ENCODE measurements around the gene DYNC1H1. TPM values are rescaled to one million over a fixed set of nuclear protein-coding genes. Genes with fewer than 3 reads are reported as not detected.

DYNC1H1 gene
- total RNA-seq, 1 experiment from 2014 or later = 606 TPM

DNA sequence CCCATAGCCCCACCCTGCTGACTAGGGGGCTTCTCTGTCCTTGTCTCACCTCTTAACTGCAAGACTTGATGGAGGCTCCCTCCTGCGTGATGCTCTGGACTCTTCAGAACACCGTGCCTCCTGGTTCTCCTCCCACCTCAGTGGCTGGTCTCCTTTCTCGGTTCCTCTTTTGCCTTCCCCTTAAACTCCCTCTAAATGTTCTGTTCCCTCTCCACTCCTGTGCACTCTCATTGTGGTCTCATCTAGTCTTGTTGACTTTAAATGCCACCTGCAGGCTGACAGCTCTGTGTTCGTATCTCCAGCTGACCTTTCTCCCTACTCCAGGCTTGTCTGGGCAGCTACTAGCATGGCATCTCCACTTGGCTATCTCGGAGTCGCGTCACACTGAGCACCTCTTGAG is 28.3 kb downstream of the DYNC1H1 start:
- DNase-seq = no peak
- Histone ChIP-seq H3K9me2 (replicated peaks; ENCODE audit: low read length) (no peaks in the 10 kb centered on the region), H3K9ac (ENCODE audit: low read length) (no peak overlapping the region), H4K20me1 (ENCODE audit: low read length) (peaks cover 26% of the 10 kb centered on the region), H3F3A (ENCODE audit: low read length, unreplicated experiment) (no peaks in the 10 kb centered on the region), H3K27me3 (ENCODE audit: low read length) (no peaks in the 10 kb centered on the region), H2AFZ (ENCODE audit: low read length) (no peak overlapping the region), H3K4me1 (ENCODE audit: insufficient read depth, low read length) (no peaks in the 10 kb centered on the region), H3K4me3 (ENCODE audit: low read length) (no peak overlapping the region), H3K27ac (ENCODE audit: low read length) (no peak overlapping the region), H3K36me3 (ENCODE audit: low read depth, low read length) (peaks cover 83% of the 10 kb centered on the region), H3K79me2 (ENCODE audit: low read length) (peaks cover 37% of the 10 kb centered on the region), H3K9me3 (ENCODE audit: low read length) (no peaks in the 10 kb centered on the region), H3K4me2 (ENCODE audit: low read length) (no peak overlapping the region)
- TF ChIP-seq EZH2phosphoT487 (IDR thresholded peaks at IDR 0.05; ENCODE audit: borderline replicate concordance, low read length) (no peak), EZH2 (IDR thresholded peaks at IDR 0.05; ENCODE audit: low read length, unreplicated experiment) (no peak)
- TF ChIP-seq, protein P1, sequence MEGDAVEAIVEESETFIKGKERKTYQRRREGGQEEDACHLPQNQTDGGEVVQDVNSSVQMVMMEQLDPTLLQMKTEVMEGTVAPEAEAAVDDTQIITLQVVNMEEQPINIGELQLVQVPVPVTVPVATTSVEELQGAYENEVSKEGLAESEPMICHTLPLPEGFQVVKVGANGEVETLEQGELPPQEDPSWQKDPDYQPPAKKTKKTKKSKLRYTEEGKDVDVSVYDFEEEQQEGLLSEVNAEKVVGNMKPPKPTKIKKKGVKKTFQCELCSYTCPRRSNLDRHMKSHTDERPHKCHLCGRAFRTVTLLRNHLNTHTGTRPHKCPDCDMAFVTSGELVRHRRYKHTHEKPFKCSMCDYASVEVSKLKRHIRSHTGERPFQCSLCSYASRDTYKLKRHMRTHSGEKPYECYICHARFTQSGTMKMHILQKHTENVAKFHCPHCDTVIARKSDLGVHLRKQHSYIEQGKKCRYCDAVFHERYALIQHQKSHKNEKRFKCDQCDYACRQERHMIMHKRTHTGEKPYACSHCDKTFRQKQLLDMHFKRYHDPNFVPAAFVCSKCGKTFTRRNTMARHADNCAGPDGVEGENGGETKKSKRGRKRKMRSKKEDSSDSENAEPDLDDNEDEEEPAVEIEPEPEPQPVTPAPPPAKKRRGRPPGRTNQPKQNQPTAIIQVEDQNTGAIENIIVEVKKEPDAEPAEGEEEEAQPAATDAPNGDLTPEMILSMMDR (conservative IDR thresholded peaks at IDR 0.05; ENCODE audit: low read depth, low read length) = no peak
- ChIA-PET CTCF (no interaction called here), POLR2A (ENCODE audit: unreplicated experiment) (no interaction called here)
- intact Hi-C loops (cut with micrococcal nuclease) = no loop called here
- no peak for ATAC-seq
- BruUV-seq (replicated peaks) = no TSS peak

DNA sequence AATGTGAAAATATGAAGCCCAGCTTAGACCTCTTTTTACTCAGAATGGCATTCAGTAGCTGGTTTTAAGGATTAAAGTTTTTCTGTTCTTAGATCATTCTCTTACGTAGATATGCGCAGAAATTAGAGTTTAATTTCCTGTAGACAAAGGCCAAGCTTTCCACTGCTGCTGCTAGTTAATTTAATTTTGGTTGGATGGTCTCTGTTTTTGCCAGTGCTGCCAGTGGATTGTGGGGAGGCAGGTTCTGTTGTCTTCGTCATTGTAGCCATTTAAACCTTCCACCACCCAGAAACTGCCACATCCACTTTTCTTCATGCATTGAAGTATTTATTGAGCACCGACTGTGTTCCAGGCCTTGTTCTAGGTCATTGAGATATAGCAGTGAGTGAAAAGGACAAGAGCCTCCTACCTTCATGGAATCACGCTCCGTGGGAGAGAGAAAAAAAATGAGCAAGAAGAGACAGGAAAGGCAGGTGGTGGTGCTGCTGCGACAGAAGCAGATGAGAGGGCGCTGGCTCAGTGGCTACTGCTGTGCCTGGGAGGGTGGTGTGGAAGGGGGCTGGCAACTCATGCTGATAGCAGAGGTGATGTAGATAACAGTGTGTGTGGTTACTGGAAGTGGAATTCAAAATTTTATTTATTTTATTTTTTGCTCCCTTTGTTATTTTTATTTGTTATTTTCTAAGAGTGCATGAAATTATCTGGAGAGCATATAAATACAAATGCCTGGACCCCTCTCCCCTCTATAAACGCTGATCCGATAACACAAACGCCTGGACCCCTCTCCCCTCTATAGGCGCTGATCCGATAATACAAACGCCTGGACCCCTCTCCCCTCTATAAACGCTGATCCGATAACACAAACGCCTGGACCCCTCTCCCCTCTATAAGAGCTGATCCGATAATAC is 33.3 kb downstream of the DYNC1H1 start:
- H4K20me1 ChIP-seq (ENCODE audit: low read length) = peaks cover 7% of the 10 kb centered on the region; the same call in 1 of the 2 replicates
- ChIA-PET CTCF (no interaction called here), POLR2A (ENCODE audit: unreplicated experiment) (no interaction called here)
- H3K4me1 ChIP-seq (ENCODE audit: insufficient read depth, low read length) = no peaks in the 10 kb centered on the region
- DNase-seq (no peak), ATAC-seq (no peak)
- no peak overlapping the region for H3K27ac ChIP-seq (ENCODE audit: low read length)
- no TSS peak for BruUV-seq (replicated peaks)
- no peak overlapping the region for H2AFZ ChIP-seq (ENCODE audit: low read length)
- H3F3A ChIP-seq (ENCODE audit: low read length, unreplicated experiment) = no peaks in the 10 kb centered on the region
- H3K9me3 ChIP-seq (ENCODE audit: low read length) = no peaks in the 10 kb centered on the region
- H3K4me2 ChIP-seq (ENCODE audit: low read length) = no peak overlapping the region
- no peak overlapping the region for H3K4me3 ChIP-seq (ENCODE audit: low read length)
- no peak for TF ChIP-seq EZH2 (IDR thresholded peaks at IDR 0.05; ENCODE audit: low read length, unreplicated experiment)
- TF ChIP-seq, protein P1 (conservative IDR thresholded peaks at IDR 0.05; ENCODE audit: low read depth, low read length) = no peak
- no peak for TF ChIP-seq EZH2phosphoT487 (IDR thresholded peaks at IDR 0.05; ENCODE audit: borderline replicate concordance, low read length)
- peaks cover 81% of the 10 kb centered on the region for H3K36me3 ChIP-seq (ENCODE audit: low read depth, low read length)
- no peak overlapping the region for H3K9ac ChIP-seq (ENCODE audit: low read length)
- peaks cover 20% of the 10 kb centered on the region for H3K79me2 ChIP-seq (ENCODE audit: low read length)
- intact Hi-C loops (cut with micrococcal nuclease) = no loop called here
- H3K27me3 ChIP-seq (ENCODE audit: low read length) = no peaks in the 10 kb centered on the region
- no peaks in the 10 kb centered on the region for H3K9me2 ChIP-seq (replicated peaks; ENCODE audit: low read length)

DNA sequence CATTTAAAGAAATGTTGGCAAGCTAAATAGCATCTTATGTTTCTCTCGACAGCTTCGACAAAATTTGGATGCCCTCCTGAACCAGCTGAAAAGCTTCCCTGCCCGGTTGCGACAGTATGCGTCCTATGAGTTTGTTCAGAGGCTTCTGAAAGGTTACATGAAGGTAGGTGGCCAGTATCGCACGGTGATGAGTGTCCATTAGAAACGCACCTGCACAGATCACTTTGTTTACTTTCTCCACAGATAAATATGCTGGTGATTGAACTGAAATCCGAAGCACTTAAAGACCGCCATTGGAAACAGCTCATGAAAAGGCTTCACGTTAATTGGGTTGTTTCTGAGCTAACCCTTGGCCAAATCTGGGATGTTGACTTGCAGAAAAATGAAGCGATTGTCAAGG is 36.5 kb downstream of the DYNC1H1 start:
- ChIA-PET CTCF (no interaction called here), POLR2A (ENCODE audit: unreplicated experiment) (no interaction called here)
- Histone ChIP-seq H3K4me2 (ENCODE audit: low read length) (no peak overlapping the region), H4K20me1 (ENCODE audit: low read length) (peaks cover 4% of the 10 kb centered on the region; the same call in 1 of the 2 replicates), H3K27me3 (ENCODE audit: low read length) (no peaks in the 10 kb centered on the region), H2AFZ (ENCODE audit: low read length) (no peak overlapping the region), H3K79me2 (ENCODE audit: low read length) (peaks cover 14% of the 10 kb centered on the region), H3K4me1 (ENCODE audit: insufficient read depth, low read length) (no peaks in the 10 kb centered on the region), H3K4me3 (ENCODE audit: low read length) (no peak overlapping the region), H3F3A (ENCODE audit: low read length, unreplicated experiment) (no peaks in the 10 kb centered on the region), H3K9me3 (ENCODE audit: low read length) (no peaks in the 10 kb centered on the region), H3K9me2 (replicated peaks; ENCODE audit: low read length) (no peaks in the 10 kb centered on the region), H3K27ac (ENCODE audit: low read length) (no peak overlapping the region), H3K9ac (ENCODE audit: low read length) (no peak overlapping the region), H3K36me3 (ENCODE audit: low read depth, low read length) (peaks cover 85% of the 10 kb centered on the region)
- ATAC-seq = no peak
- intact Hi-C loops (cut with micrococcal nuclease) = no loop called here
- DNase-seq = no peak
- BruUV-seq (replicated peaks) = TSS peak; percentile 34
- TF ChIP-seq EZH2 (IDR thresholded peaks at IDR 0.05; ENCODE audit: low read length, unreplicated experiment) (no peak), EZH2phosphoT487 (IDR thresholded peaks at IDR 0.05; ENCODE audit: borderline replicate concordance, low read length) (no peak)
- TF ChIP-seq, protein P1 (conservative IDR thresholded peaks at IDR 0.05; ENCODE audit: low read depth, low read length) = no peak
